Loucy (cell line): ENCODE data around the gene RELT.

Source experiments
- H2AFZ ChIP-seq: fragments of 200-600 bp; sonication (generic); 2 replicates; pipeline ENCODE4 v1.6.0; 2016; ENCODE audit warnings: antibody characterized with exemption, mild to moderate bottlenecking, low read length, moderate library complexity
- H3F3A ChIP-seq: fragments of 200-600 bp; 2 replicates; pipeline ENCODE4 v1.6.0; 2016; ENCODE audit warnings: antibody characterized with exemption, low read depth, mild to moderate bottlenecking
- H3K27me3 ChIP-seq: fragments of 200-600 bp; sonication (generic); 2 replicates; pipeline ENCODE4 v1.6.1; 2014; ENCODE audit warnings: low read length, mild to moderate bottlenecking; ENCODE audit not compliant: insufficient read depth, poor library complexity, severe bottlenecking
- H3K36me3 ChIP-seq: fragments of 200-600 bp; sonication (generic); 2 replicates; pipeline ENCODE4 v1.6.1; 2016; ENCODE audit warnings: low read length; ENCODE audit not compliant: insufficient read depth
- H3K4me1 ChIP-seq: fragments of 200-600 bp; sonication (generic); 2 replicates; pipeline ENCODE4 v1.5.1; 2014; ENCODE audit warnings: low read length, mild to moderate bottlenecking; ENCODE audit not compliant: insufficient read depth, poor library complexity, severe bottlenecking
- H3K4me2 ChIP-seq: fragments of 200-600 bp; sonication (generic); 2 replicates; pipeline ENCODE4 v1.6.0; 2014; ENCODE audit warnings: antibody characterized with exemption, low read length, low read depth, mild to moderate bottlenecking; ENCODE audit not compliant: poor library complexity, severe bottlenecking
- H3K4me3 ChIP-seq: fragments of 200-600 bp; sonication (generic); 2 replicates; pipeline ENCODE4 v1.5.1; 2014; ENCODE audit warnings: low read length, mild to moderate bottlenecking, mixed read lengths; ENCODE audit not compliant: poor library complexity, severe bottlenecking
- H3K79me2 ChIP-seq: fragments of 200-600 bp; sonication (generic); 2 replicates; pipeline ENCODE4 v1.6.1; 2014; ENCODE audit warnings: low read length; ENCODE audit not compliant: insufficient read depth
- H3K9ac ChIP-seq: fragments of 200-600 bp; sonication (generic); 2 replicates; pipeline ENCODE4 v1.6.0; 2014; ENCODE audit warnings: mild to moderate bottlenecking, low read depth, low read length, moderate library complexity; ENCODE audit not compliant: poor library complexity, severe bottlenecking
- H3K9me2 ChIP-seq: fragments of 200-600 bp; sonication (generic); replicated peaks from 2 replicates; pipeline ENCODE4 v1.6.1; 2016; ENCODE audit warnings: low read depth, low read length, mixed read lengths
- H3K9me3 ChIP-seq: fragments of 200-600 bp; sonication (generic); 2 replicates; pipeline ENCODE4 v1.6.1; 2014; ENCODE audit warnings: mild to moderate bottlenecking, antibody characterized with exemption, low read length, low read depth; ENCODE audit not compliant: insufficient read depth
- H4K20me1 ChIP-seq: fragments of 200-600 bp; sonication (generic); 2 replicates; pipeline ENCODE4 v1.6.0; 2014; ENCODE audit warnings: antibody characterized with exemption, low read length, mild to moderate bottlenecking; ENCODE audit not compliant: insufficient read depth, poor library complexity, severe bottlenecking
- CTCF ChIP-seq: fragments of 200-600 bp; sonication (generic); conservative IDR thresholded peaks from 2 replicates; pipeline ENCODE4 v1.5.1; 2014; ENCODE audit warnings: mild to moderate bottlenecking, antibody characterized with exemption, low read length
- EZH2phosphoT487 ChIP-seq: fragments of 200-600 bp; IDR thresholded peaks from 2 replicates; pipeline ENCODE4 v1.6.1; 2018; ENCODE audit warnings: antibody characterized with exemption, mild to moderate bottlenecking, moderate library complexity, borderline replicate concordance

The RELT gene

GRCh38 chr11:73415854-73416615, 39.8 kb downstream of the RELT start:
- H3K9ac ChIP-seq, result no peak overlapping the region
- H3K9me2 ChIP-seq, result no peaks in the 10 kb centered on the region
- H3K9me3 ChIP-seq, result no peaks in the 10 kb centered on the region
- H3K27me3 ChIP-seq, result no peaks in the 10 kb centered on the region
- no peak overlapping the region for H3K4me2 ChIP-seq
- TF ChIP-seq EZH2phosphoT487 (no peak), CTCF (no peak)
- H3K4me3 ChIP-seq, result no peak overlapping the region
- no peaks in the 10 kb centered on the region for H3K79me2 ChIP-seq
- H2AFZ ChIP-seq, result no peak overlapping the region
- H4K20me1 ChIP-seq, result no peaks in the 10 kb centered on the region
- H3K36me3 ChIP-seq, result peaks cover 51% of the 10 kb centered on the region; the same call in 1 of the 2 replicates
- peaks cover 10% of the 10 kb centered on the region for H3K4me1 ChIP-seq
- H3F3A ChIP-seq, result no peaks in the 10 kb centered on the region

GRCh38 chr11:73416786-73417185, 40.6 kb downstream of the RELT start:
- Histone ChIP-seq H4K20me1 (no peaks in the 10 kb centered on the region), H3K4me3 (no peak overlapping the region), H3F3A (no peaks in the 10 kb centered on the region), H3K4me1 (peaks cover 10% of the 10 kb centered on the region), H3K79me2 (no peaks in the 10 kb centered on the region), H2AFZ (no peak overlapping the region), H3K4me2 (no peak overlapping the region), H3K9ac (no peak overlapping the region), H3K27me3 (no peaks in the 10 kb centered on the region), H3K36me3 (peaks cover 44% of the 10 kb centered on the region; the same call in 1 of the 2 replicates), H3K9me2 (no peaks in the 10 kb centered on the region), H3K9me3 (no peaks in the 10 kb centered on the region)
- TF ChIP-seq EZH2phosphoT487 (no peak), CTCF (no peak)

GRCh38 chr11:73420136-73420535, 43.9 kb downstream of the RELT start:
- Histone ChIP-seq H3K9me2 (no peaks in the 10 kb centered on the region), H3K4me1 (peaks cover 5% of the 10 kb centered on the region), H3K79me2 (no peaks in the 10 kb centered on the region), H3F3A (no peaks in the 10 kb centered on the region), H3K36me3 (peaks cover 33% of the 10 kb centered on the region; the same call in 1 of the 2 replicates), H4K20me1 (no peaks in the 10 kb centered on the region), H3K9me3 (no peaks in the 10 kb centered on the region), H2AFZ (no peak overlapping the region), H3K4me2 (no peak overlapping the region), H3K27me3 (no peaks in the 10 kb centered on the region), H3K4me3 (no peak overlapping the region), H3K9ac (no peak overlapping the region)
- no peak for TF ChIP-seq CTCF
- TF ChIP-seq EZH2phosphoT487, result no peak
